ENCODE data around the gene PIRT.
A peak's percentile ranks its signal among the peaks of the same experiment; 100 is the strongest.

Gene PIRT

DNA sequence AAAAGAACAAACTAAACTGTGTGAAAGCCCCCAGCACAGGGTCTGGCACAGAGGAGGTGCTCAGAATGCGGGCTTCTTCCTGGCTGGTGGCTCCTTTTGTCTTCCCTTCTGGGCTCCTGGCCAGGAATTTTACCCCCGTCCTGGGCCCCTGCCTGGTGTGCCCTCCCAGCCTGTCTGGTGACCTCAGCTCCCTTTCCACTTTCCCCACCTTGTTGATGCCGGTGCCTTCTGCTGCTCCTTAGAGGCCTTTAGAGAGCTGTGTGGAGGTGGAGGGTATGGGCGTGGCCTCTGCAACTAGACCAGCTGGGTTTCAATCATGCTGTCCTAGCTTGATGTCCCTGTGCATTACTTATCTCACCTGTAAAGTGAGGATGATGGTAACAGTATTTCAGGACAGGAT lies 16.8 kb downstream of the PIRT start (continued):
- TF ChIP-seq, protein P1, sequence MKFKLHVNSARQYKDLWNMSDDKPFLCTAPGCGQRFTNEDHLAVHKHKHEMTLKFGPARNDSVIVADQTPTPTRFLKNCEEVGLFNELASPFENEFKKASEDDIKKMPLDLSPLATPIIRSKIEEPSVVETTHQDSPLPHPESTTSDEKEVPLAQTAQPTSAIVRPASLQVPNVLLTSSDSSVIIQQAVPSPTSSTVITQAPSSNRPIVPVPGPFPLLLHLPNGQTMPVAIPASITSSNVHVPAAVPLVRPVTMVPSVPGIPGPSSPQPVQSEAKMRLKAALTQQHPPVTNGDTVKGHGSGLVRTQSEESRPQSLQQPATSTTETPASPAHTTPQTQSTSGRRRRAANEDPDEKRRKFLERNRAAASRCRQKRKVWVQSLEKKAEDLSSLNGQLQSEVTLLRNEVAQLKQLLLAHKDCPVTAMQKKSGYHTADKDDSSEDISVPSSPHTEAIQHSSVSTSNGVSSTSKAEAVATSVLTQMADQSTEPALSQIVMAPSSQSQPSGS (tag by site-specific recombination; IDR thresholded peaks at IDR 0.05; ENCODE audit: low read depth), result no peak
- TF ChIP-seq, protein P2, sequence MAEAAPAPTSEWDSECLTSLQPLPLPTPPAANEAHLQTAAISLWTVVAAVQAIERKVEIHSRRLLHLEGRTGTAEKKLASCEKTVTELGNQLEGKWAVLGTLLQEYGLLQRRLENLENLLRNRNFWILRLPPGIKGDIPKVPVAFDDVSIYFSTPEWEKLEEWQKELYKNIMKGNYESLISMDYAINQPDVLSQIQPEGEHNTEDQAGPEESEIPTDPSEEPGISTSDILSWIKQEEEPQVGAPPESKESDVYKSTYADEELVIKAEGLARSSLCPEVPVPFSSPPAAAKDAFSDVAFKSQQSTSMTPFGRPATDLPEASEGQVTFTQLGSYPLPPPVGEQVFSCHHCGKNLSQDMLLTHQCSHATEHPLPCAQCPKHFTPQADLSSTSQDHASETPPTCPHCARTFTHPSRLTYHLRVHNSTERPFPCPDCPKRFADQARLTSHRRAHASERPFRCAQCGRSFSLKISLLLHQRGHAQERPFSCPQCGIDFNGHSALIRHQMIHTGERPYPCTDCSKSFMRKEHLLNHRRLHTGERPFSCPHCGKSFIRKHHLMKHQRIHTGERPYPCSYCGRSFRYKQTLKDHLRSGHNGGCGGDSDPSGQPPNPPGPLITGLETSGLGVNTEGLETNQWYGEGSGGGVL (tag by site-specific recombination; IDR thresholded peaks at IDR 0.05), result 0 out of 2 replicates have a peak, but pooled peaks have one; percentile 19
- TF ChIP-seq, protein P3, sequence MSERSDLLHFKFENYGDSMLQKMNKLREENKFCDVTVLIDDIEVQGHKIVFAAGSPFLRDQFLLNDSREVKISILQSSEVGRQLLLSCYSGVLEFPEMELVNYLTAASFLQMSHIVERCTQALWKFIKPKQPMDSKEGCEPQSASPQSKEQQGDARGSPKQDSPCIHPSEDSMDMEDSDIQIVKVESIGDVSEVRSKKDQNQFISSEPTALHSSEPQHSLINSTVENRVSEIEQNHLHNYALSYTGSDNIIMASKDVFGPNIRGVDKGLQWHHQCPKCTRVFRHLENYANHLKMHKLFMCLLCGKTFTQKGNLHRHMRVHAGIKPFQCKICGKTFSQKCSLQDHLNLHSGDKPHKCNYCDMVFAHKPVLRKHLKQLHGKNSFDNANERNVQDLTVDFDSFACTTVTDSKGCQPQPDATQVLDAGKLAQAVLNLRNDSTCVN (tag by site-specific recombination; optimal IDR thresholded peaks at IDR 0.05), result no peak
- TF ChIP-seq GLIS1 (tag by site-specific recombination; IDR thresholded peaks at IDR 0.05), result peak; percentile 70
- no peak for TF ChIP-seq ZNF366 (tag by site-specific recombination; conservative IDR thresholded peaks at IDR 0.05)
- TF ChIP-seq, protein P4, sequence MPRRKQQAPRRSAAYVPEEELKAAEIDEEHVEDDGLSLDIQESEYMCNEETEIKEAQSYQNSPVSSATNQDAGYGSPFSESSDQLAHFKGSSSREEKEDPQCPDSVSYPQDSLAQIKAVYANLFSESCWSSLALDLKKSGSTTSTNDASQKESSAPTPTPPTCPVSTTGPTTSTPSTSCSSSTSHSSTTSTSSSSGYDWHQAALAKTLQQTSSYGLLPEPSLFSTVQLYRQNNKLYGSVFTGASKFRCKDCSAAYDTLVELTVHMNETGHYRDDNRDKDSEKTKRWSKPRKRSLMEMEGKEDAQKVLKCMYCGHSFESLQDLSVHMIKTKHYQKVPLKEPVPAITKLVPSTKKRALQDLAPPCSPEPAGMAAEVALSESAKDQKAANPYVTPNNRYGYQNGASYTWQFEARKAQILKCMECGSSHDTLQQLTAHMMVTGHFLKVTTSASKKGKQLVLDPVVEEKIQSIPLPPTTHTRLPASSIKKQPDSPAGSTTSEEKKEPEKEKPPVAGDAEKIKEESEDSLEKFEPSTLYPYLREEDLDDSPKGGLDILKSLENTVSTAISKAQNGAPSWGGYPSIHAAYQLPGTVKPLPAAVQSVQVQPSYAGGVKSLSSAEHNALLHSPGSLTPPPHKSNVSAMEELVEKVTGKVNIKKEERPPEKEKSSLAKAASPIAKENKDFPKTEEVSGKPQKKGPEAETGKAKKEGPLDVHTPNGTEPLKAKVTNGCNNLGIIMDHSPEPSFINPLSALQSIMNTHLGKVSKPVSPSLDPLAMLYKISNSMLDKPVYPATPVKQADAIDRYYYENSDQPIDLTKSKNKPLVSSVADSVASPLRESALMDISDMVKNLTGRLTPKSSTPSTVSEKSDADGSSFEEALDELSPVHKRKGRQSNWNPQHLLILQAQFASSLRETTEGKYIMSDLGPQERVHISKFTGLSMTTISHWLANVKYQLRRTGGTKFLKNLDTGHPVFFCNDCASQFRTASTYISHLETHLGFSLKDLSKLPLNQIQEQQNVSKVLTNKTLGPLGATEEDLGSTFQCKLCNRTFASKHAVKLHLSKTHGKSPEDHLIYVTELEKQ (tag by site-specific recombination; IDR thresholded peaks at IDR 0.05; ENCODE audit: borderline replicate concordance), result no peak
- TF ChIP-seq ZNF792 (tag by site-specific recombination; IDR thresholded peaks at IDR 0.05), result no peak
- TF ChIP-seq ZNF335 (tag by site-specific recombination; conservative IDR thresholded peaks at IDR 0.05), result peak; percentile 55; the same call in 1 of the 2 replicates
- no peak for TF ChIP-seq IKZF3 (tag by site-specific recombination; IDR thresholded peaks at IDR 0.05)
- no peak for TF ChIP-seq TRIM28 (IDR thresholded peaks at IDR 0.05; ENCODE audit: borderline replicate concordance, low read length)
- TF ChIP-seq ZBTB1 (tag by site-specific recombination; IDR thresholded peaks at IDR 0.05), result no peak
- TF ChIP-seq ZNF248 (tag by site-specific recombination; IDR thresholded peaks at IDR 0.05), result no peak
- TF ChIP-seq ZNF140 (tag by site-specific recombination; IDR thresholded peaks at IDR 0.05), result no peak
- TF ChIP-seq, protein P5, sequence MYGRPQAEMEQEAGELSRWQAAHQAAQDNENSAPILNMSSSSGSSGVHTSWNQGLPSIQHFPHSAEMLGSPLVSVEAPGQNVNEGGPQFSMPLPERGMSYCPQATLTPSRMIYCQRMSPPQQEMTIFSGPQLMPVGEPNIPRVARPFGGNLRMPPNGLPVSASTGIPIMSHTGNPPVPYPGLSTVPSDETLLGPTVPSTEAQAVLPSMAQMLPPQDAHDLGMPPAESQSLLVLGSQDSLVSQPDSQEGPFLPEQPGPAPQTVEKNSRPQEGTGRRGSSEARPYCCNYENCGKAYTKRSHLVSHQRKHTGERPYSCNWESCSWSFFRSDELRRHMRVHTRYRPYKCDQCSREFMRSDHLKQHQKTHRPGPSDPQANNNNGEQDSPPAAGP (tag by site-specific recombination; IDR thresholded peaks at IDR 0.05), result 0 out of 2 replicates have a peak, but pooled peaks have one; percentile 17
- TF ChIP-seq ZNF155 (tag by site-specific recombination; IDR thresholded peaks at IDR 0.05), result no peak
- TF ChIP-seq BCL11A (tag by site-specific recombination; IDR thresholded peaks at IDR 0.05; ENCODE audit: low read depth), result no peak
- no peak for TF ChIP-seq GLIS2 (tag by site-specific recombination; IDR thresholded peaks at IDR 0.05)
- no peak for TF ChIP-seq ZFP41 (tag by site-specific recombination; IDR thresholded peaks at IDR 0.05; ENCODE audit: borderline replicate concordance)
- no peak for TF ChIP-seq ZNF394 (tag by site-specific recombination; IDR thresholded peaks at IDR 0.05; ENCODE audit: borderline replicate concordance)
- TF ChIP-seq, protein P6, sequence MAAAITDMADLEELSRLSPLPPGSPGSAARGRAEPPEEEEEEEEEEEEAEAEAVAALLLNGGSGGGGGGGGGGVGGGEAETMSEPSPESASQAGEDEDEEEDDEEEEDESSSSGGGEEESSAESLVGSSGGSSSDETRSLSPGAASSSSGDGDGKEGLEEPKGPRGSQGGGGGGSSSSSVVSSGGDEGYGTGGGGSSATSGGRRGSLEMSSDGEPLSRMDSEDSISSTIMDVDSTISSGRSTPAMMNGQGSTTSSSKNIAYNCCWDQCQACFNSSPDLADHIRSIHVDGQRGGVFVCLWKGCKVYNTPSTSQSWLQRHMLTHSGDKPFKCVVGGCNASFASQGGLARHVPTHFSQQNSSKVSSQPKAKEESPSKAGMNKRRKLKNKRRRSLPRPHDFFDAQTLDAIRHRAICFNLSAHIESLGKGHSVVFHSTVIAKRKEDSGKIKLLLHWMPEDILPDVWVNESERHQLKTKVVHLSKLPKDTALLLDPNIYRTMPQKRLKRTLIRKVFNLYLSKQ (tag by site-specific recombination; IDR thresholded peaks at IDR 0.05; ENCODE audit: borderline replicate concordance), result no peak
